Upper lobe of left lung (tissue), 6 donors: ENCODE data around the gene CLIC3. TPM values are rescaled to one million over a fixed set of nuclear protein-coding genes. Genes with fewer than 3 reads are reported as not detected.
A peak's percentile ranks its signal among the peaks of the same experiment; 100 is the strongest.

Source experiments
- ATAC-seq, 2 donors: fragments of 200-7000 bp; cut with Tn5 transposase; one replicate each; pipeline ENCODE4 v1.9.1; 2022; ENCODE audit warnings: mild to moderate bottlenecking in 2 of 2, moderate library complexity in 2 of 2; ENCODE audit not compliant: low FRiP score in 2 of 2
- DNase-seq, 2 donors: peaks; one replicate each; pipeline ENCODE4 v3.0.0-alpha.2; 2019 to 2020
- H3K27ac ChIP-seq, 4 donors: fragments of 200-600 bp; sonication (generic); one replicate each; pipeline ENCODE4 v1.5.1; 2016 to 2019
- H3K27me3 ChIP-seq, 4 donors: fragments of 200-600 bp; sonication (generic); one replicate each; pipeline ENCODE4 v1.5.1; 2017 to 2019
- H3K36me3 ChIP-seq, 4 donors: fragments of 200-600 bp; sonication (generic); one replicate each; pipeline ENCODE4 v1.5.1; 2016 to 2019
- H3K4me1 ChIP-seq, 4 donors: fragments of 200-600 bp; sonication (generic); one replicate each; pipeline ENCODE4 v1.5.1; 2018 to 2019
- H3K4me3 ChIP-seq, 4 donors: fragments of 200-600 bp; sonication (generic); one replicate each; pipeline ENCODE4 v1.5.1; 2017 to 2019; ENCODE audit warnings: mild to moderate bottlenecking in 2 of 4, moderate library complexity in 1 of 4
- H3K9me3 ChIP-seq, 4 donors: fragments of 200-600 bp; sonication (generic); one replicate each; pipeline ENCODE4 v1.5.1; 2018 to 2019
- EP300 ChIP-seq, 4 donors: sonication (generic); formaldehyde crosslinking; IDR thresholded peaks; one replicate each; pipeline ENCODE4 v1.5.1; 2017; ENCODE audit warnings: antibody characterized with exemption in 4 of 4, control low read depth in 2 of 4
- POLR2A ChIP-seq, 4 donors: fragments of 450-650 bp; IDR thresholded peaks; one replicate each; pipeline ENCODE4 v1.5.1; 2016 to 2017; ENCODE audit warnings: antibody characterized with exemption in 4 of 4, mild to moderate bottlenecking in 2 of 4
- POLR2AphosphoS5 ChIP-seq, 2 donors: sonication (generic); formaldehyde crosslinking; IDR thresholded peaks; one replicate each; pipeline ENCODE4 v1.5.1; 2017; ENCODE audit warnings: antibody characterized with exemption in 2 of 2
- WGBS, 2 donors: methylation state at CpG; one replicate each; pipeline ENCODE4 v1.1.5; 2017 to 2018; 5-methylcytosine and 5-hydroxymethylcytosine counted together
- total RNA-seq, 6 donors: library from RNA; depleted of rRNA in 4 of 6; stranded (reverse); fragments of >200 nt in 4 of 6; gene quantifications; one replicate each; pipeline versions ENCODE4 v1.1.0 to v1.2.1, GENCODE V29; 2016 to 2021
- TF ChIP-seq, protein P1 (sequence below), 6 experiments: fragments of 450-650 bp in 4 of 6; fragments of 200-600 bp in 2 of 6; sonication (generic) in 2 of 6; IDR thresholded peaks; one replicate each; pipeline ENCODE4 v1.5.1; 2016 to 2019; ENCODE audit warnings: antibody characterized with exemption in 6 of 6
- donor health status: DM: no; HTN: no; CAD: no; lungs with moderate emphysema.
- donor health status: DM: no; HTN: yes; CAD: no; lungs with severe emphysema.

Gene CLIC3
- total RNA-seq, 6 donors from 2014 or later = 41.9 to 132 (median 85.2) TPM

GRCh38 chr9:136971746-136972145 is 24.6 kb downstream of the CLIC3 start:
- TF ChIP-seq POLR2A (IDR thresholded peaks at IDR 0.05) = no peak
- TF ChIP-seq POLR2AphosphoS5 (IDR thresholded peaks at IDR 0.05) = no peak
- TF ChIP-seq, protein P1, sequence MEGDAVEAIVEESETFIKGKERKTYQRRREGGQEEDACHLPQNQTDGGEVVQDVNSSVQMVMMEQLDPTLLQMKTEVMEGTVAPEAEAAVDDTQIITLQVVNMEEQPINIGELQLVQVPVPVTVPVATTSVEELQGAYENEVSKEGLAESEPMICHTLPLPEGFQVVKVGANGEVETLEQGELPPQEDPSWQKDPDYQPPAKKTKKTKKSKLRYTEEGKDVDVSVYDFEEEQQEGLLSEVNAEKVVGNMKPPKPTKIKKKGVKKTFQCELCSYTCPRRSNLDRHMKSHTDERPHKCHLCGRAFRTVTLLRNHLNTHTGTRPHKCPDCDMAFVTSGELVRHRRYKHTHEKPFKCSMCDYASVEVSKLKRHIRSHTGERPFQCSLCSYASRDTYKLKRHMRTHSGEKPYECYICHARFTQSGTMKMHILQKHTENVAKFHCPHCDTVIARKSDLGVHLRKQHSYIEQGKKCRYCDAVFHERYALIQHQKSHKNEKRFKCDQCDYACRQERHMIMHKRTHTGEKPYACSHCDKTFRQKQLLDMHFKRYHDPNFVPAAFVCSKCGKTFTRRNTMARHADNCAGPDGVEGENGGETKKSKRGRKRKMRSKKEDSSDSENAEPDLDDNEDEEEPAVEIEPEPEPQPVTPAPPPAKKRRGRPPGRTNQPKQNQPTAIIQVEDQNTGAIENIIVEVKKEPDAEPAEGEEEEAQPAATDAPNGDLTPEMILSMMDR (IDR thresholded peaks at IDR 0.05) = no peak
- no peak for TF ChIP-seq EP300 (IDR thresholded peaks at IDR 0.05)
- H3K4me3 ChIP-seq = no peak overlapping the region
- H3K27me3 ChIP-seq = no peaks in the 10 kb centered on the region
- WGBS, 2 donors = 82% methylated on average over 11 of the region's 14 CpGs; no CpG with 5 or more reads in 1 of the 2 donors
- DNase-seq = peak in 1 of 2 donors; percentile 73
- no peaks in the 10 kb centered on the region for H3K9me3 ChIP-seq
- H3K36me3 ChIP-seq = no peaks in the 10 kb centered on the region
- H3K4me1 ChIP-seq = peaks cover 21 to 31% (median 24%) of the 10 kb centered on the region in 4 donors
- no peak overlapping the region for H3K27ac ChIP-seq
- ATAC-seq = no peak

- DNase-seq = peak in 1 of 2 donors; percentile 58
These were observed 26.0 kb downstream of the CLIC3 start for GRCh38 chr9:136970361-136970760.

GRCh38 chr9:136969774-136970173 is 26.6 kb downstream of the CLIC3 start:
- ATAC-seq (no peak), DNase-seq (peak in 1 of 2 donors; percentile 47)
- H3K27me3 ChIP-seq = no peaks in the 10 kb centered on the region
- H3K27ac ChIP-seq = no peak overlapping the region
- TF ChIP-seq POLR2AphosphoS5 (IDR thresholded peaks at IDR 0.05) (no peak), POLR2A (IDR thresholded peaks at IDR 0.05) (no peak), EP300 (IDR thresholded peaks at IDR 0.05) (no peak)
- TF ChIP-seq, protein P1 (IDR thresholded peaks at IDR 0.05) = no peak
- peaks cover 7 to 23% (median 8%) of the 10 kb centered on the region in 4 donors for H3K4me1 ChIP-seq
- no peaks in the 10 kb centered on the region for H3K36me3 ChIP-seq
- 67 to 86% methylated on average over 2 to 5 of the region's 5 CpGs for WGBS, 2 donors
- H3K9me3 ChIP-seq = no peaks in the 10 kb centered on the region
- H3K4me3 ChIP-seq = no peak overlapping the region

More at GRCh38 chr9:136970361-136970760, 26.0 kb downstream of the CLIC3 start:
- Histone ChIP-seq H3K4me3 (no peak overlapping the region), H3K9me3 (no peaks in the 10 kb centered on the region), H3K27ac (no peak overlapping the region), H3K36me3 (no peaks in the 10 kb centered on the region), H3K4me1 (peaks cover 13 to 28% (median 14%) of the 10 kb centered on the region in 4 donors), H3K27me3 (no peaks in the 10 kb centered on the region)
- 86 to 88% methylated on average over 1 to 10 of the region's 11 CpGs for WGBS, 2 donors
- no peak for ATAC-seq
- TF ChIP-seq EP300 (IDR thresholded peaks at IDR 0.05) (no peak), POLR2A (IDR thresholded peaks at IDR 0.05) (no peak), POLR2AphosphoS5 (IDR thresholded peaks at IDR 0.05) (no peak)
- TF ChIP-seq, protein P1 (IDR thresholded peaks at IDR 0.05) = no peak

- Histone ChIP-seq H3K4me1 (peaks cover 7 to 24% (median 10%) of the 10 kb centered on the region in 4 donors), H3K36me3 (no peaks in the 10 kb centered on the region), H3K9me3 (no peaks in the 10 kb centered on the region), H3K4me3 (no peak overlapping the region), H3K27ac (no peak overlapping the region), H3K27me3 (no peaks in the 10 kb centered on the region)
- ATAC-seq = no peak
- DNase-seq = peak in 1 of 2 donors; percentile 79
- 93 to 98% methylated on average over 3 to 10 of the region's 17 CpGs for WGBS, 2 donors
- TF ChIP-seq EP300 (IDR thresholded peaks at IDR 0.05) = no peak
These were observed 27.2 kb downstream of the CLIC3 start for GRCh38 chr9:136969150-136969549.

DNA sequence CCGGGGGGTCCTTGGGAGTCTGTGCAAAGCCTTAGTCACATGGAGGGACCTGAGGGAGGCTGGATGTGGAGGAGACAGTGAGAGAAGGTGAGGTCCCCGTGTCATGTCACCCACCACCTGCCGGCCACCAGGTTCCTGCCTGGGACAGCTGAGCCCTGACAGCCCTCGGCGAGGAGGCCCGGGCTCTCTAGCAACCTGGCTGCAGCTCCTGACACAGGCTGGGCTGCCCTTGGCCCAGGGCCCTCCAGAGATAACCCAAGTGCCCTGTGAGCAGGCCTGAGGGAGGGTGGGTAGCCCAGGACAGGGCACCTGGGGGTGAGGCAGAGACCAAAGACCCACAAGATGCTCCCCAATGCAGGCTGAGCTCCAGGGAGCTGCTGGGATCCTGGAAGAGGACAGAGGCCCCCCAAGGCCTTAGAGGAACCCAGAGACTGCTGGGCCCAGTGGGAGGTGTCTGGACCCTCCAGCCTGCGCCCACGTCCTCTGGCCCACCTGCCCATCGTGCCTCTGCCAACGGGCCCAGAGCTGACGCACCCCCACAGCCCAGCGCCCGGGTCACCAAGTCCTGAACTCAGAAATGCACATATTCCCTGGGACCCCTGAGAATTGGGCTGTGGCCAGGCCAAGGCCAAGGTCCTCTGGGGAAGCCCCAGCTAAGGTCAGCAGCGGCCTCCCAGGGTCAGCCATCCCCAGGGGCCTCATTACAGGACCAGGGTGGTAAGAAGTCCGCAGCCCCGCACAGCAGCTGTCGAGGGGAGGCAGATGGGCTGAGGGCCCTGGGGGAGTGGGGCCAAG is 27.8 kb downstream of the CLIC3 start:
- no peaks in the 10 kb centered on the region for H3K36me3 ChIP-seq
- H3K27ac ChIP-seq = no peak overlapping the region
- 76 to 81% methylated on average over 5 to 14 of the region's 17 CpGs for WGBS, 2 donors
- TF ChIP-seq, protein P1 (IDR thresholded peaks at IDR 0.05) = no peak
- TF ChIP-seq EP300 (IDR thresholded peaks at IDR 0.05) (no peak), POLR2AphosphoS5 (IDR thresholded peaks at IDR 0.05) (no peak), POLR2A (IDR thresholded peaks at IDR 0.05) (no peak)
- peak in 1 of 2 donors; percentile 54 for DNase-seq
- no peak overlapping the region for H3K4me3 ChIP-seq
- H3K27me3 ChIP-seq = no peaks in the 10 kb centered on the region
- peaks cover 7 to 20% (median 13%) of the 10 kb centered on the region in 4 donors for H3K4me1 ChIP-seq
- no peaks in the 10 kb centered on the region for H3K9me3 ChIP-seq
- no peak for ATAC-seq
